Stimulated activated CD8-positive, alpha-beta memory T cell treated with anti-CD3 and anti-CD28 coated beads, Interleukin-4, amount 100 ng/mL, for 48 hours (primary cell): ENCODE measurements around the gene DISP2.

Experiments
- DNase-seq: peaks from one replicate; pipeline ENCODE4 v3.0.0-alpha.2; 2020

The DISP2 gene

GRCh38 chr15:40427188-40427587 lies 69.2 kb downstream of the DISP2 start:
- DNase-seq = no peak

GRCh38 chr15:40428185-40428584 lies 70.2 kb downstream of the DISP2 start:
- DNase-seq = no peak
